WTC11 (cell line): ENCODE data around the gene CTNS.

ENCODE experiments used
- CTCF ChIP-seq: fragments of 200-600 bp; IDR thresholded peaks from 2 replicates; pipeline ENCODE4 v1.8.0; 2022; ENCODE audit warnings: antibody characterized with exemption
- JUN ChIP-seq: sonication (generic); formaldehyde crosslinking; IDR thresholded peaks from 2 replicates; pipeline ENCODE4 v1.8.0; 2023; ENCODE audit warnings: mild to moderate bottlenecking, missing genetic modification reagents
- NFYB ChIP-seq: sonication (generic); formaldehyde crosslinking; conservative IDR thresholded peaks from 2 replicates; pipeline ENCODE4 v1.8.0; 2022; ENCODE audit warnings: low read depth, missing genetic modification reagents
- ZNF138 ChIP-seq: sonication (generic); formaldehyde crosslinking; conservative IDR thresholded peaks from 2 replicates; pipeline ENCODE4 v1.8.1; 2022; ENCODE audit warnings: mild to moderate bottlenecking, moderate library complexity, missing genetic modification reagents
- TF ChIP-seq, protein P1 (sequence below): sonication (generic); formaldehyde crosslinking; IDR thresholded peaks from 2 replicates; pipeline ENCODE4 v1.8.1; 2022; ENCODE audit warnings: low read depth, mild to moderate bottlenecking, moderate library complexity, missing genetic modification reagents, borderline replicate concordance

GRCh38 chr17:3668279-3669084, 31.9 kb downstream of the CTNS start, which contains the start of the genes EMC6 and TAX1BP3:
- no peak for TF ChIP-seq CTCF
- peak; percentile 82 for TF ChIP-seq NFYB (CRISPR knock-in tag)
- TF ChIP-seq ZNF138 (CRISPR knock-in tag) = peak; percentile 73; the same call in 1 of the 2 replicates
- TF ChIP-seq JUN (CRISPR knock-in tag) = no peak
- TF ChIP-seq, protein P1, sequence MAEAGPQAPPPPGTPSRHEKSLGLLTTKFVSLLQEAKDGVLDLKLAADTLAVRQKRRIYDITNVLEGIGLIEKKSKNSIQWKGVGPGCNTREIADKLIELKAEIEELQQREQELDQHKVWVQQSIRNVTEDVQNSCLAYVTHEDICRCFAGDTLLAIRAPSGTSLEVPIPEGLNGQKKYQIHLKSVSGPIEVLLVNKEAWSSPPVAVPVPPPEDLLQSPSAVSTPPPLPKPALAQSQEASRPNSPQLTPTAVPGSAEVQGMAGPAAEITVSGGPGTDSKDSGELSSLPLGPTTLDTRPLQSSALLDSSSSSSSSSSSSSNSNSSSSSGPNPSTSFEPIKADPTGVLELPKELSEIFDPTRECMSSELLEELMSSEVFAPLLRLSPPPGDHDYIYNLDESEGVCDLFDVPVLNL (CRISPR knock-in tag) = no peak
